Uterus (tissue), 4 donors: ENCODE measurements around the gene TNNI3. TPM values are rescaled to one million over a fixed set of nuclear protein-coding genes. Genes with fewer than 3 reads are reported as not detected.

ENCODE experiments used
- DNase-seq, 2 donors: peaks; one replicate each; pipeline ENCODE4 v3.0.0-alpha.2; 2019 to 2020
- H3K27ac ChIP-seq, 2 donors: fragments of 200-600 bp; sonication (generic); 1 replicate in 1 of 2; 2 replicates in 1 of 2; pipeline ENCODE4 v1.5.1; 2016 to 2018
- H3K27me3 ChIP-seq, 2 donors: fragments of 200-600 bp; sonication (generic); one replicate each; pipeline ENCODE4 v1.5.1; 2018 to 2019; ENCODE audit warnings: control low read depth in 1 of 2
- H3K36me3 ChIP-seq, 2 donors: fragments of 200-600 bp; sonication (generic); one replicate each; pipeline ENCODE4 v1.5.1; 2019; ENCODE audit warnings: control low read depth in 1 of 2
- H3K4me1 ChIP-seq, 2 donors: fragments of 200-600 bp; sonication (generic); one replicate each; pipeline ENCODE4 v1.5.1; 2018 to 2019; ENCODE audit warnings: control low read depth in 1 of 2
- H3K4me3 ChIP-seq, 2 donors: fragments of 200-600 bp; sonication (generic); 1 replicate in 1 of 2; 2 replicates in 1 of 2; pipeline ENCODE4 v1.5.1; 2018 to 2019; ENCODE audit warnings: mild to moderate bottlenecking in 1 of 2
- H3K9me3 ChIP-seq, 2 donors: fragments of 200-600 bp; sonication (generic); one replicate each; pipeline ENCODE4 v1.5.1; 2019; ENCODE audit warnings: control low read depth in 1 of 2
- CTCF ChIP-seq, 4 experiments: fragments of 200-600 bp in 2 of 4; fragments of 450-650 bp in 2 of 4; sonication (generic) in 2 of 4; IDR thresholded peaks; one replicate each; pipeline ENCODE4 v1.5.1; 2016 to 2019; ENCODE audit warnings: antibody characterized with exemption in 4 of 4, mild to moderate bottlenecking in 2 of 4, moderate library complexity in 1 of 4
- POLR2A ChIP-seq, 2 donors: fragments of 450-650 bp; IDR thresholded peaks; one replicate each; pipeline ENCODE4 v1.6.1; 2016; ENCODE audit warnings: antibody characterized with exemption in 2 of 2, mild to moderate bottlenecking in 1 of 2, moderate library complexity in 1 of 2
- intact Hi-C: fragments of 100-400 bp; cut with DNase I; formaldehyde crosslinking; loops from one replicate; pipeline ENCODE4 v1.15.1; 2023; ENCODE audit warnings: low total_unique reads
- total RNA-seq, 4 donors: library from RNA; depleted of rRNA in 3 of 4; stranded (reverse); fragments of >200 nt in 3 of 4; gene quantifications; one replicate each; pipeline versions ENCODE4 v1.1.0 to v1.2.4, GENCODE V29; 2014 to 2023
- donor health status: DM: yes; HTN: yes; CAD: no.

TNNI3 gene
- total RNA-seq, 4 donors from 2014 or later, result 0.55 to 3.3 TPM; not detected in 2

DNA sequence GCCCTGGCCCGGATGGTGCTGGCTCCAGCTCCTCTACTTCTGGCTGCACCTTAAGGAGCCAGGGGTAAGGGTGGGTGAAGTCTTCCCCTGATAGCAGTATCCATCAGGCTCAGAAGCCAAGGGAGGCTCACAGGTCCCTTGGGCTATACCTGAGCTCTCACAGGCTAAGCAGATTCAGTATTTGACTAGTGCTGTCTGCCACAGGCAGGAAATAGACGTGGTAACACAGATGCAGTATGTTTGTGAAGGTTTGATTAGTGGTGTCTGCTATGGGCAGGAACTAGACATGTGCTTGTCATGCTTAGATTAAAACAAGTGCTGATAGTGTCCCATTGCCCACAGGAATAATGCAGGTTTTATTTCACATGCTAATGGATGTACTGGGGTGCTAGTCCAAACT is 18.5 kb upstream of the TNNI3 start:
- no peak for TF ChIP-seq CTCF (IDR thresholded peaks at IDR 0.05)
- TF ChIP-seq POLR2A (IDR thresholded peaks at IDR 0.05), result no peak
- H3K9me3 ChIP-seq, result no peaks in the 10 kb centered on the region
- H3K27ac ChIP-seq, result no peak overlapping the region
- no peak for DNase-seq
- peaks cover 0 to 5% of the 10 kb centered on the region in 2 donors for H3K4me1 ChIP-seq
- H3K36me3 ChIP-seq, result no peaks in the 10 kb centered on the region
- H3K27me3 ChIP-seq, result peaks cover 35 to 66% of the 10 kb centered on the region in 2 donors
- H3K4me3 ChIP-seq, result no peak overlapping the region
- intact Hi-C loops, result no loop called here

- Histone ChIP-seq H3K27me3 (peaks cover 35 to 62% of the 10 kb centered on the region in 2 donors), H3K4me3 (no peak overlapping the region), H3K9me3 (no peaks in the 10 kb centered on the region), H3K36me3 (no peaks in the 10 kb centered on the region), H3K27ac (no peak overlapping the region), H3K4me1 (peaks cover 0 to 5% of the 10 kb centered on the region in 2 donors)
- DNase-seq, result no peak
- no peak for TF ChIP-seq CTCF (IDR thresholded peaks at IDR 0.05)
- TF ChIP-seq POLR2A (IDR thresholded peaks at IDR 0.05), result no peak
- intact Hi-C loops, result no loop called here
Measured at GRCh38 chr19:55175117-55175867, 17.8 kb upstream of the TNNI3 start.

GRCh38 chr19:55174425-55175116 is 17.0 kb upstream of the TNNI3 start:
- no peak for DNase-seq
- intact Hi-C loops, result no loop called here
- TF ChIP-seq POLR2A (IDR thresholded peaks at IDR 0.05), result no peak
- no peak for TF ChIP-seq CTCF (IDR thresholded peaks at IDR 0.05)
- Histone ChIP-seq H3K9me3 (no peaks in the 10 kb centered on the region), H3K36me3 (no peaks in the 10 kb centered on the region), H3K27ac (no peak overlapping the region), H3K27me3 (peaks cover 29 to 65% of the 10 kb centered on the region in 2 donors), H3K4me3 (no peak overlapping the region), H3K4me1 (peaks cover 0 to 5% of the 10 kb centered on the region in 2 donors)

- no peaks in the 10 kb centered on the region for H3K36me3 ChIP-seq
- peaks cover 22 to 64% of the 10 kb centered on the region in 2 donors for H3K27me3 ChIP-seq
- intact Hi-C loops, result no loop called here
- TF ChIP-seq CTCF (IDR thresholded peaks at IDR 0.05) (no peak), POLR2A (IDR thresholded peaks at IDR 0.05) (no peak)
- peak overlapping the region in 1 of 2 donors; percentile 3 for H3K4me3 ChIP-seq
- H3K4me1 ChIP-seq, result no peaks in the 10 kb centered on the region
- peak; percentile 46 to 50 for DNase-seq
- no peaks in the 10 kb centered on the region for H3K9me3 ChIP-seq
- H3K27ac ChIP-seq, result no peak overlapping the region
Measured at GRCh38 chr19:55173714-55174409, 16.3 kb upstream of the TNNI3 start.
